ENCODE data around the gene BASP1.

Gene BASP1

DNA sequence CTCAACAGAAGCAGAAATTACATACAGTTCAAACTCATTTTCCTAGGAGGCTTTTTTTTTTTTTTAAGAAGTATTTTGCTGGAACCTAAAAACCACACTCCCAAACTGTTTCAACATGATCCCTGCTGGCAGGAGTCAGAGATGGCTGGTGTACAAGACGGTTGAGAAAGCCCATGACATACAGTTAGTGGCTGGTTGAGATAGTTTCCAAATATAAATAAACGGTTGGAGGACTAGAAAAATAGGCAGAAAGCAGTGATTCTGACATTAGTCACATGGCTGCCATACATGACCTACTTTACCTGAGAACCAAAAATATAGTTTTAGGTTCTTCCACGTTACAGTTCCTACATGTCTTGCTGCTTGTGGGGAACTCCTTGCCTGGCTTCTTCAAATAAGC, 31.7 kb upstream of the BASP1 start (continued):
- TF ChIP-seq ZNF2 (tag by site-specific recombination; IDR thresholded peaks at IDR 0.05), result no peak

DNA sequence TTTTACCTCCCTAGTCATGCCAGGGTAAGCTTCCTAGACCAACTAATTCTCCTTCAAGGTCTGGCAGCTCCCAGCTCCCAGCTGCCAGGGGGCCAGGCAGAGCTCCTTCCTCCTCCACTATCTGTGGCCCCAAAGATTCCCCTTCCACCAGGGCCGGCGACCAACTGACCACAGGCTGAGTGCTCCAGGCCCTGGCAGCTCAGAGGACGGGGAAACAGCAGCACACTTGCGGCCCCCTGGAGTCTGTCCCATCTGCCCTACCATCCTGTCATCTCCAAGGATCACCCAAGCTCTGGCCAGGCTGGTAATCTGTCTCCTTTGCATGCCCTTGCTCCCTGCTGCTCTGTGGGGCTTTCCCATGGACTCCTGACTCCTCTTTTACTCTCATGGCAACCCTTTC, 31.2 kb upstream of the BASP1 start:
- 0 out of 2 replicates have a peak, but pooled peaks cover 5% of the 10 kb centered on the region for H3K4me1 ChIP-seq (ENCODE audit: control insufficient read depth, insufficient read depth, low read length)
- no peak for TF ChIP-seq ZBTB20 (tag by site-specific recombination; IDR thresholded peaks at IDR 0.05)
- no peak for TF ChIP-seq ZNF24 (tag by site-specific recombination; IDR thresholded peaks at IDR 0.05)
- TF ChIP-seq, protein P1, sequence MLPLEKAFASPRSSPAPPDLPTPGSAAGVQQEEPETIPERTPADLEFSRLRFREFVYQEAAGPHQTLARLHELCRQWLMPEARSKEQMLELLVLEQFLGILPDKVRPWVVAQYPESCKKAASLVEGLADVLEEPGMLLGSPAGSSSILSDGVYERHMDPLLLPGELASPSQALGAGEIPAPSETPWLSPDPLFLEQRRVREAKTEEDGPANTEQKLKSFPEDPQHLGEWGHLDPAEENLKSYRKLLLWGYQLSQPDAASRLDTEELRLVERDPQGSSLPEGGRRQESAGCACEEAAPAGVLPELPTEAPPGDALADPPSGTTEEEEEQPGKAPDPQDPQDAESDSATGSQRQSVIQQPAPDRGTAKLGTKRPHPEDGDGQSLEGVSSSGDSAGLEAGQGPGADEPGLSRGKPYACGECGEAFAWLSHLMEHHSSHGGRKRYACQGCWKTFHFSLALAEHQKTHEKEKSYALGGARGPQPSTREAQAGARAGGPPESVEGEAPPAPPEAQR (tag by site-specific recombination; IDR thresholded peaks at IDR 0.05), result no peak
- TF ChIP-seq, protein P2, sequence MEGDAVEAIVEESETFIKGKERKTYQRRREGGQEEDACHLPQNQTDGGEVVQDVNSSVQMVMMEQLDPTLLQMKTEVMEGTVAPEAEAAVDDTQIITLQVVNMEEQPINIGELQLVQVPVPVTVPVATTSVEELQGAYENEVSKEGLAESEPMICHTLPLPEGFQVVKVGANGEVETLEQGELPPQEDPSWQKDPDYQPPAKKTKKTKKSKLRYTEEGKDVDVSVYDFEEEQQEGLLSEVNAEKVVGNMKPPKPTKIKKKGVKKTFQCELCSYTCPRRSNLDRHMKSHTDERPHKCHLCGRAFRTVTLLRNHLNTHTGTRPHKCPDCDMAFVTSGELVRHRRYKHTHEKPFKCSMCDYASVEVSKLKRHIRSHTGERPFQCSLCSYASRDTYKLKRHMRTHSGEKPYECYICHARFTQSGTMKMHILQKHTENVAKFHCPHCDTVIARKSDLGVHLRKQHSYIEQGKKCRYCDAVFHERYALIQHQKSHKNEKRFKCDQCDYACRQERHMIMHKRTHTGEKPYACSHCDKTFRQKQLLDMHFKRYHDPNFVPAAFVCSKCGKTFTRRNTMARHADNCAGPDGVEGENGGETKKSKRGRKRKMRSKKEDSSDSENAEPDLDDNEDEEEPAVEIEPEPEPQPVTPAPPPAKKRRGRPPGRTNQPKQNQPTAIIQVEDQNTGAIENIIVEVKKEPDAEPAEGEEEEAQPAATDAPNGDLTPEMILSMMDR (tag by site-specific recombination; IDR thresholded peaks at IDR 0.05), result no peak
- no peak for TF ChIP-seq BCL11A (tag by site-specific recombination; IDR thresholded peaks at IDR 0.05; ENCODE audit: low read depth)
- no peak for TF ChIP-seq FEZF1 (tag by site-specific recombination; IDR thresholded peaks at IDR 0.05)
- no peak for TF ChIP-seq ZNF366 (tag by site-specific recombination; conservative IDR thresholded peaks at IDR 0.05)
- TF ChIP-seq SP3 (tag by site-specific recombination; IDR thresholded peaks at IDR 0.05), result no peak
- TF ChIP-seq SALL2 (tag by site-specific recombination; IDR thresholded peaks at IDR 0.05; ENCODE audit: borderline replicate concordance), result no peak
- no peak overlapping the region for H3K27ac ChIP-seq (ENCODE audit: extremely low read depth, low read depth, low read length)
- ChIA-PET CTCF (interaction anchor here (0.7 to 1.5 kb wide), 4 partner anchors 27 to 395 kb away, joined by 3 to 6 read pairs (median 3); no protein-coding TSS in a partner anchor), POLR2A (interaction anchor here (0.7 kb wide), 1 partner anchor 9 kb away, joined by 4 read pairs; no protein-coding TSS in a partner anchor)
- no peak overlapping the region for H3K4me3 ChIP-seq (ENCODE audit: low read depth, low read length)
- no peaks in the 10 kb centered on the region for H3K36me3 ChIP-seq (ENCODE audit: control insufficient read depth in 2 of 2, insufficient read depth in 1 of 2, low read length in 2 of 2)
- H3K9me3 ChIP-seq (ENCODE audit: control insufficient read depth, insufficient read depth, low read depth, low read length), result no peaks in the 10 kb centered on the region

DNA sequence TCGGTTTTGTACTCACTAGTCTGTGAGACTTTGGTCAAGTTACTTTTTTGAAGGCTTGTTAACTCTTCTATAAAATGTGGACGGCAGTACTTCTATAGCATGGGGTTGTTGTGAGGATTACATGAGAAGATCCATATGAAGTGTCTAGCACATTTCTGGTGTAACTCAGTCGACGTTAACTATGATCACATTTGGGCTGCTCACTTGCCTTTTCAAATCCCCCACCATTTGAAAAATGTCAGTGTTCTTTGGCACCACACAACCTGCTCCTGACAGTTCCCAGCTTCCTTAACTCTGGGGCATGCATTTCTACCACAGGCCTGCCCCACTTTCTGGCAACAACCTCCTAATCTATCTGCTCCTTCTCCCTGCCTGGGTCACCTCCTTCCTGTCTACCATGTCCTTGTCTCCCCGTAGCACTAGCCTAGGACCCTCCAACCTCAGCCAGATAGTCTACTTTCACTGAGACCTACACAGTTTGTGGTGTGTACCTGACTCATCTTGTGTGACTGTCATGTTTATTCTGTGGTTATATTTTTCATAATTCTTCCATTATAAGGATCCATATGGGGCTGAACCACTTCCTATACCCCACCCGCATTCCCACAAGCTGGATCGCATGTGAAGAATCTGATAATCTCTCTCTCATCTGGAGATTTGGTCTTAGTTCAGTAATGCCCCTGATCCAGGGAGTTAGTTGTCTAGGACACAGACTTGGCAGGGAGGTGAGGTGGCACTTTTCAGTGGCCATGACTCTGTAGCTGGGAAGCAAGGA, 30.2 kb upstream of the BASP1 start:
- no peaks in the 10 kb centered on the region for H3K9me3 ChIP-seq (ENCODE audit: control insufficient read depth, insufficient read depth, low read depth, low read length)
- 0 out of 2 replicates have a peak, but pooled peaks cover 5% of the 10 kb centered on the region for H3K4me1 ChIP-seq (ENCODE audit: control insufficient read depth, insufficient read depth, low read length)
- no peak overlapping the region for H3K27ac ChIP-seq (ENCODE audit: extremely low read depth, low read depth, low read length)
- H3K36me3 ChIP-seq (ENCODE audit: control insufficient read depth in 2 of 2, insufficient read depth in 1 of 2, low read length in 2 of 2), result no peaks in the 10 kb centered on the region
- ChIA-PET POLR2A (no interaction called here), CTCF (interaction anchor here (0.7 to 5.9 kb wide), 8 partner anchors 10 to 737 kb away, joined by 3 to 94 read pairs (median 50); no protein-coding TSS in a partner anchor)
- no peak overlapping the region for H3K4me3 ChIP-seq (ENCODE audit: low read depth, low read length)
- TF ChIP-seq ZNF184 (tag by site-specific recombination; IDR thresholded peaks at IDR 0.05), result no peak
- TF ChIP-seq ZNF132 (tag by site-specific recombination; IDR thresholded peaks at IDR 0.05; ENCODE audit: borderline replicate concordance), result no peak
- no peak for TF ChIP-seq ZNF214 (tag by site-specific recombination; IDR thresholded peaks at IDR 0.05; ENCODE audit: borderline replicate concordance)
- TF ChIP-seq ZNF112 (tag by site-specific recombination; IDR thresholded peaks at IDR 0.05), result no peak
- TF ChIP-seq, protein P3, sequence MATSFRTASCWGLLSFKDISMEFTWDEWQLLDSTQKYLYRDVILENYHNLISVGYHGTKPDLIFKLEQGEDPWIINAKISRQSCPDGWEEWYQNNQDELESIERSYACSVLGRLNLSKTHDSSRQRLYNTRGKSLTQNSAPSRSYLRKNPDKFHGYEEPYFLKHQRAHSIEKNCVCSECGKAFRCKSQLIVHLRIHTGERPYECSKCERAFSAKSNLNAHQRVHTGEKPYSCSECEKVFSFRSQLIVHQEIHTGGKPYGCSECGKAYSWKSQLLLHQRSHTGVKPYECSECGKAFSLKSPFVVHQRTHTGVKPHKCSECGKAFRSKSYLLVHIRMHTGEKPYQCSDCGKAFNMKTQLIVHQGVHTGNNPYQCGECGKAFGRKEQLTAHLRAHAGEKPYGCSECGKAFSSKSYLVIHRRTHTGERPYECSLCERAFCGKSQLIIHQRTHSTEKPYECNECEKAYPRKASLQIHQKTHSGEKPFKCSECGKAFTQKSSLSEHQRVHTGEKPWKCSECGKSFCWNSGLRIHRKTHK (tag by site-specific recombination; IDR thresholded peaks at IDR 0.05), result no peak

Data from HEK293 (cell line).